K562 (cell line): ENCODE data around the gene ASCC1. TPM values are rescaled to one million over a fixed set of nuclear protein-coding genes. Genes with fewer than 3 reads are reported as not detected.

Experiments
- ATAC-seq: fragments of 200-7000 bp; cut with Tn5 transposase; 3 replicates; pipeline ENCODE4 v1.9.1; 2020; ENCODE audit warnings: moderate library complexity
- BruUV-seq: library from RNA; stranded (reverse); fragments of 400-500 nt; replicated peaks from 2 replicates; lab custom pipeline; 2021; lab: Mats Ljungman, UMichigan
- CTCF ChIA-PET: fragments of 300-600 bp; formaldehyde crosslinking; extraction: SDS; loops from one replicate; lab custom pipeline; 2021; ENCODE audit warnings: low intra/inter-chr PET ratio; lab: Yijun Ruan, JAX
- POLR2A ChIA-PET: fragments of 300-600, 350-650 bp; sonication (Branson Sonifier 250); formaldehyde crosslinking; extraction: SDS; loops from one replicate; lab custom pipeline; 2021; ENCODE audit warnings: antibody characterized with exemption, inconsistent platforms; lab: Yijun Ruan, JAX
- DNase-seq, 4 experiments: peaks; one replicate each; pipeline versions ENCODE4 v3.0.0 to v3.0.0-alpha.2; 2011 to 2018; ENCODE audit warnings: low spot score in 3 of 4, mixed read lengths in 3 of 4; ENCODE audit errors: extremely low read depth in 1 of 4
- FAIRE-seq: peaks from 2 replicates; lab custom pipeline; 2011; peaks lifted over from hg19 to GRCh38; lab: Jason Lieb, UNC
- H2AFZ ChIP-seq: 2 replicates; pipeline ENCODE4 v1.6.0; 2011; ENCODE audit warnings: low read depth, low read length, control low read depth, inconsistent platforms
- H3K27ac ChIP-seq: fragments of 200-600 bp; 3 replicates; pipeline ENCODE4 v1.8.0; 2011; ENCODE audit warnings: low read depth, mild to moderate bottlenecking, control low read depth, inconsistent platforms, low read length, moderate library complexity, mixed read lengths; ENCODE audit errors: extremely low read depth
- H3K27me3 ChIP-seq, 2 experiments: fragments of 300-600 bp in 1 of 2; 2 replicates in 1 of 2; 3 replicates in 1 of 2; pipeline versions ENCODE4 v1.6.0 to v1.8.0; 2011; ENCODE audit warnings: inconsistent platforms in 2 of 2, low read length in 2 of 2, mild to moderate bottlenecking in 1 of 2, mixed read lengths in 1 of 2, moderate library complexity in 1 of 2; ENCODE audit not compliant: control insufficient read depth in 2 of 2, insufficient read depth in 2 of 2
- H3K36me3 ChIP-seq: fragments of 300-600 bp; 3 replicates; pipeline ENCODE4 v1.8.0; 2011; ENCODE audit warnings: mild to moderate bottlenecking, low read length, inconsistent platforms; ENCODE audit not compliant: control insufficient read depth, insufficient read depth
- H3K4me1 ChIP-seq, 2 experiments: fragments of 200-600 bp in 1 of 2; replicated peaks in 1 of 2; 2 replicates in 1 of 2; 3 replicates in 1 of 2; pipeline versions ENCODE4 v1.5.1 to v1.8.0; 2011; ENCODE audit warnings: inconsistent platforms in 2 of 2, low read length in 2 of 2, mild to moderate bottlenecking in 1 of 2, mixed read lengths in 1 of 2, moderate library complexity in 1 of 2; ENCODE audit not compliant: control insufficient read depth in 2 of 2, insufficient read depth in 2 of 2
- H3K4me2 ChIP-seq: 2 replicates; pipeline ENCODE4 v1.6.1; 2011; ENCODE audit warnings: low read length, control low read depth, inconsistent platforms, mixed read lengths; ENCODE audit not compliant: insufficient read depth
- H3K4me3 ChIP-seq: fragments of 200-600 bp; sonication (generic), shearing (Covaris generic); 2 replicates; pipeline ENCODE4 v1.5.1; 2016; ENCODE audit warnings: control low read depth, inconsistent platforms
- H3K79me2 ChIP-seq: fragments of 200-600 bp; 3 replicates; pipeline ENCODE4 v1.8.0; 2011; ENCODE audit warnings: low read length, inconsistent platforms; ENCODE audit not compliant: control insufficient read depth, insufficient read depth
- H3K9ac ChIP-seq, 2 experiments: 2 replicates each; pipeline versions ENCODE4 v1.6.0 to v1.6.1; 2011; ENCODE audit warnings: low read depth in 2 of 2, low read length in 2 of 2, control low read depth in 1 of 2, inconsistent platforms in 1 of 2, mild to moderate bottlenecking in 1 of 2, mixed read lengths in 1 of 2; ENCODE audit not compliant: insufficient read depth in 1 of 2
- H3K9me1 ChIP-seq: one replicate; pipeline ENCODE4 v1.6.0; 2011; ENCODE audit warnings: inconsistent platforms, mild to moderate bottlenecking, low read length, moderate library complexity; ENCODE audit not compliant: control insufficient read depth, insufficient read depth
- H3K9me3 ChIP-seq: replicated peaks from 2 replicates; pipeline ENCODE4 v1.5.1; 2011; ENCODE audit warnings: low read depth, low read length, inconsistent platforms; ENCODE audit not compliant: control insufficient read depth, insufficient read depth
- H4K20me1 ChIP-seq: replicated peaks from 2 replicates; pipeline ENCODE4 v1.6.1; 2011; ENCODE audit warnings: low read length, inconsistent platforms, mixed read lengths; ENCODE audit not compliant: control insufficient read depth, insufficient read depth
- ARNT ChIP-seq, 2 experiments: fragments of 450-650 bp; IDR thresholded peaks; 2 replicates each; pipeline ENCODE4 v1.6.1; 2016; ENCODE audit warnings: mild to moderate bottlenecking in 1 of 2
- CAMTA2 ChIP-seq: fragments of 250-450 bp; sonication (Bioruptor Pico); conservative IDR thresholded peaks from 2 replicates; pipeline ENCODE4 v1.5.1; 2022
- COPS2 ChIP-seq: fragments of 450-650 bp; conservative IDR thresholded peaks from 2 replicates; pipeline ENCODE4 v1.6.1; 2016; ENCODE audit warnings: mild to moderate bottlenecking, moderate library complexity
- PATZ1 ChIP-seq: fragments of 250-450 bp; sonication (Bioruptor Pico); IDR thresholded peaks from 2 replicates; pipeline ENCODE4 v1.5.0; 2020; ENCODE audit warnings: mild to moderate bottlenecking, borderline replicate concordance
- SRF ChIP-seq, 2 experiments: fragments of 250-450, 450-650 bp in 1 of 2; sonication (Bioruptor Pico) in 1 of 2; sonication (generic) in 1 of 2; formaldehyde crosslinking; IDR thresholded peaks; 2 replicates each; pipeline versions ENCODE4 v1.5.0 to v1.5.1; 2020 to 2022; ENCODE audit warnings: mild to moderate bottlenecking in 1 of 2, missing genetic modification reagents in 1 of 2
- ZNF197 ChIP-seq: fragments of 200-800 bp; sonication (Bioruptor generic); IDR thresholded peaks from 2 replicates; pipeline ENCODE4 v1.6.1; 2016; ENCODE audit warnings: low read depth, missing genetic modification characterization, missing compliant biosample characterization
- ZNF592 ChIP-seq: fragments of 450-650 bp; IDR thresholded peaks from 2 replicates; pipeline ENCODE4 v1.6.1; 2017; ENCODE audit warnings: antibody characterized with exemption, mild to moderate bottlenecking
- WGBS: fragments of 100-300 bp; shearing (Covaris generic); methylation state at CpG from one replicate; pipeline ENCODE4 v1.1.6; 2016; ENCODE audit warnings: low coverage, mixed read lengths; ENCODE audit not compliant: insufficient coverage; ENCODE audit errors: missing lambda C conversion rate; 5-methylcytosine and 5-hydroxymethylcytosine counted together
- in situ Hi-C: fragments of 300-500 bp; cut with MboI; formaldehyde crosslinking; loops from 4 replicates; pipeline ENCODE4 v1.15.0; 2018; ENCODE audit warnings: inconsistent platforms, mixed read lengths
- intact Hi-C: fragments of 100-400 bp; cut with micrococcal nuclease; formaldehyde crosslinking; loops from 2 replicates; pipeline ENCODE4 v1.14.2; 2022
- polyA plus RNA-seq, 8 experiments: library from polyadenylated mRNA; depleted of rRNA in 4 of 8; stranded (reverse) in 5 of 8; unstranded in 3 of 8; fragments of >200 nt; fragmentation: Nextera tagmentation in 2 of 8; fragmentation: Illumina TruSeq in 1 of 8; extraction: Ambion mirVana in 2 of 8; extraction: Trizol in 1 of 8; gene quantifications; 2 replicates each; pipeline versions ENCODE4 v1.2.1 to v1.2.3, GENCODE V29; 2011 to 2014; ENCODE audit warnings: inconsistent platforms in 1 of 8, missing spikeins in 1 of 8
- total RNA-seq, 7 experiments: library from RNA; depleted of rRNA in 6 of 7; stranded (reverse); fragments of >200 nt in 6 of 7; fragmentation: Illumina TruSeq in 2 of 7; extraction: Trizol in 2 of 7; gene quantifications; 2 replicates each; pipeline versions ENCODE4 v1.2.1 to v1.2.3, GENCODE V29; 2011 to 2021; ENCODE audit warnings: low replicate concordance in 1 of 7

The ASCC1 gene
- total and polyA plus RNA-seq, 9 of the 15 experiments (the other 6 are each of a cell fraction or from before 2014, with no cell fraction given) = 31.7 to 73.3 (median 52.8) TPM

- H3K9me3 ChIP-seq = no peaks in the 10 kb centered on the region
- no peak for DNase-seq
- WGBS = 67% methylated on average over 1 of the region's 1 CpG
- 0 out of 4 replicates have a peak, but pooled peaks of 1 of the 2 experiments have one; percentile 3 for TF ChIP-seq SRF (CRISPR knock-in tag; IDR thresholded peaks at IDR 0.05)
- no peak for TF ChIP-seq ZNF197
- TF ChIP-seq, all 486 proteins: peak for 1
- ChIA-PET CTCF (no interaction called here), POLR2A (interaction anchor here (1.1 to 15.0 kb wide), 5 partner anchors 11 to 62 kb away, joined by 3 to 277 read pairs (median 9); partner anchors contain the start of genes ANAPC16, ASCC1 and DDIT4)
- H3K27me3 ChIP-seq = no peaks in the 10 kb centered on the region
- no peak for ATAC-seq
- H3K79me2 ChIP-seq = no peaks in the 10 kb centered on the region
- BruUV-seq = no TSS peak
- intact Hi-C loops = no loop called here
- no peaks in the 10 kb centered on the region for H3K36me3 ChIP-seq
- peak overlapping the region; percentile 47; the same call in 1 of the 2 replicates for H2AFZ ChIP-seq
- H3K4me2 ChIP-seq = no peak overlapping the region
- no peaks in the 10 kb centered on the region for H3K9me1 ChIP-seq
- H3K4me1 ChIP-seq = peaks cover 46 to 47% of the 10 kb centered on the region in 2 experiments
- H4K20me1 ChIP-seq = no peaks in the 10 kb centered on the region
- H3K4me3 ChIP-seq = no peak overlapping the region
- H3K27ac ChIP-seq = peak overlapping the region; percentile 13; the same call in 1 of the 3 replicates
- H3K9ac ChIP-seq = no peak overlapping the region
- in situ Hi-C loops = no loop called here
- FAIRE-seq = no peak
Measured at GRCh38 chr10:72264536-72264935, 48.5 kb upstream of the ASCC1 start.

GRCh38 chr10:72263613-72264241, 47.7 kb upstream of the ASCC1 start:
- H3K4me3 ChIP-seq = no peak overlapping the region
- H3K79me2 ChIP-seq = no peaks in the 10 kb centered on the region
- POLR2A ChIA-PET = interaction anchor here (1.1 to 15.0 kb wide), 2 partner anchors 12 to 63 kb away, joined by 3 to 277 read pairs; partner anchors contain the start of gene DDIT4
- H3K4me2 ChIP-seq = no peak overlapping the region
- CTCF ChIA-PET = no interaction called here
- ATAC-seq (no peak), DNase-seq (no peak), FAIRE-seq (no peak)
- H3K4me1 ChIP-seq = peaks cover 47 to 52% of the 10 kb centered on the region in 2 experiments
- H4K20me1 ChIP-seq = no peaks in the 10 kb centered on the region
- no peak overlapping the region for H3K27ac ChIP-seq
- no peaks in the 10 kb centered on the region for H3K27me3 ChIP-seq
- H3K9me1 ChIP-seq = no peaks in the 10 kb centered on the region
- H3K9me3 ChIP-seq = no peaks in the 10 kb centered on the region
- in situ Hi-C loops (no loop called here), intact Hi-C loops (no loop called here)
- WGBS = 48% methylated on average over 6 of the region's 6 CpGs
- no peaks in the 10 kb centered on the region for H3K36me3 ChIP-seq
- no TSS peak for BruUV-seq
- no peak overlapping the region for H2AFZ ChIP-seq
- peak overlapping the region in 1 of 2 experiments; percentile 59; a peak in 1 of 4 replicates for H3K9ac ChIP-seq
- no peak for TF ChIP-seq PATZ1 (CRISPR knock-in tag)
- no peak for TF ChIP-seq COPS2
- TF ChIP-seq ZNF592 = peak; percentile 18; the same call in 1 of the 2 replicates
- TF ChIP-seq ARNT (IDR thresholded peaks at IDR 0.05) = no peak
- no peak for TF ChIP-seq CAMTA2 (CRISPR knock-in tag)
